NCI-H2171 treated with DMSO at 0.1 percent for 48 hours (cell line): Measurements from ENCODE around the gene DCK.

ENCODE experiments used
- DNase-seq: peaks from one replicate; lab custom pipeline; 2025; lab: John Stamatoyannopoulos, UW

DCK gene

GRCh38 chr4:71064521-71064920, 71.1 kb downstream of the DCK start:
- no peak for DNase-seq

GRCh38 chr4:71065991-71066510, 72.6 kb downstream of the DCK start:
- no peak for DNase-seq

GRCh38 chr4:71066737-71067716, 73.6 kb downstream of the DCK start:
- DNase-seq, result no peak

- DNase-seq, result no peak
Observed at GRCh38 chr4:71069063-71069462, 75.6 kb downstream of the DCK start.

- DNase-seq, result no peak
Observed at GRCh38 chr4:71070015-71070414, 76.6 kb downstream of the DCK start.

GRCh38 chr4:71074452-71075299, 81.2 kb downstream of the DCK start:
- DNase-seq, result no peak
